HEK293T (cell line): Measurements from ENCODE around the gene GDPD5.

Experiments
- BHLHE40 ChIP-seq: fragments of 450-650 bp; IDR thresholded peaks from 2 replicates; pipeline ENCODE4 v1.6.1; 2016; ENCODE audit warnings: mild to moderate bottlenecking, moderate library complexity, borderline replicate concordance
- ELF4 ChIP-seq: fragments of 450-650 bp; IDR thresholded peaks from 2 replicates; pipeline ENCODE4 v1.6.1; 2017; ENCODE audit warnings: antibody characterized with exemption
- FOXM1 ChIP-seq: fragments of 450-650 bp; IDR thresholded peaks from 2 replicates; pipeline ENCODE4 v1.6.1; 2017; ENCODE audit warnings: mild to moderate bottlenecking, borderline replicate concordance
- HDGF ChIP-seq: fragments of 450-650 bp; IDR thresholded peaks from 2 replicates; pipeline ENCODE4 v1.6.1; 2017; ENCODE audit warnings: antibody characterized with exemption, borderline replicate concordance
- NFRKB ChIP-seq: fragments of 450-650 bp; IDR thresholded peaks from 2 replicates; pipeline ENCODE4 v1.6.1; 2016; ENCODE audit warnings: mild to moderate bottlenecking, moderate library complexity
- SP1 ChIP-seq: fragments of 450-650 bp; IDR thresholded peaks from 2 replicates; pipeline ENCODE4 v1.6.1; 2017
- SUZ12 ChIP-seq: fragments of 450-650 bp; IDR thresholded peaks from 2 replicates; pipeline ENCODE4 v1.6.1; 2016; ENCODE audit warnings: mild to moderate bottlenecking

GRCh38 chr11:75520688-75521087 is 5.1 kb downstream of the GDPD5 start:
- no peak for TF ChIP-seq NFRKB
- no peak for TF ChIP-seq SP1
- no peak for TF ChIP-seq HDGF
- TF ChIP-seq BHLHE40, result no peak
- TF ChIP-seq ELF4, result no peak
- no peak for TF ChIP-seq SUZ12
- TF ChIP-seq FOXM1, result no peak
